ENCODE data around the gene RFC2. TPM values are rescaled to one million over a fixed set of nuclear protein-coding genes. Genes with fewer than 3 reads are reported as not detected.

Gene RFC2
- total RNA-seq = 18.4 and 22.0 TPM in 2 replicates

DNA sequence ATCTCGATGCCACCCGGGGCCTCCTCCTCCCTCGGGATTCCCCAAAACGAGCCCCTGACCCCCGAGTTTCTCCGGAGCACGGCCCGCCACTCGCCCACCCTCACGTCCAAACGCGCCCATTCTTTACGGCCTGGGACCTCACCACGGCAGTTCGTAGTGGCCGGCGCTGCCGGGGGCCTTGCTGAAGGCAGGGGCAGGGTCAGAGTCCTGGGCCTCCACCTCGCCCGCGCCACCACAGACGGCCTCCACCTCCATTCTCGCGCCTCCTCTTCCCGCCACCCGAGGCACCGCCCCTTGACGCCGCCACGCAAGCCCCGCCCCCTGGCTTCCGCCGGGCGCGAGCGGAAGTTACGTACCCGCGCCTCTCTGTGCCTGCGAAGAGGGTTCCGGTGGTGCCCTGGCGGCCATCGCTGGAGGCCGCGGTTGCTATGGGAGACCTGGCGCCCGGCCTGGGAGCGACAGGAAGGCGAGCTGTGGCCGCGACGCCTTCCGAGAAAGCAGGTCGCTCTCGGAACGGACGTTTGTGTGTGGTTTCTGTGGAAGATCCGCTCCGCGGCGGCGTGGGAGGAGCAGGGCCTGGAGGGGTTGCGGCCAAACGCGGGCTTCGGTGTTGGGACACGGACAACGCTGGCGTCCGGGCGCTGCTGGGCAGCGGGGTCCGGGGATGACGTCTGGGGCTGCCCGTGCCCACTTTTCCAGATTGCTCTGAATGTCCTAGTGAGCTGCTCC lies at the start of gene RFC2:
RFC2 (minus strand) TSS at position 271 of the 729 bp plus-strand sequence; CDS start at position 255, 16 bp downstream.
- TF ChIP-seq, protein P1, sequence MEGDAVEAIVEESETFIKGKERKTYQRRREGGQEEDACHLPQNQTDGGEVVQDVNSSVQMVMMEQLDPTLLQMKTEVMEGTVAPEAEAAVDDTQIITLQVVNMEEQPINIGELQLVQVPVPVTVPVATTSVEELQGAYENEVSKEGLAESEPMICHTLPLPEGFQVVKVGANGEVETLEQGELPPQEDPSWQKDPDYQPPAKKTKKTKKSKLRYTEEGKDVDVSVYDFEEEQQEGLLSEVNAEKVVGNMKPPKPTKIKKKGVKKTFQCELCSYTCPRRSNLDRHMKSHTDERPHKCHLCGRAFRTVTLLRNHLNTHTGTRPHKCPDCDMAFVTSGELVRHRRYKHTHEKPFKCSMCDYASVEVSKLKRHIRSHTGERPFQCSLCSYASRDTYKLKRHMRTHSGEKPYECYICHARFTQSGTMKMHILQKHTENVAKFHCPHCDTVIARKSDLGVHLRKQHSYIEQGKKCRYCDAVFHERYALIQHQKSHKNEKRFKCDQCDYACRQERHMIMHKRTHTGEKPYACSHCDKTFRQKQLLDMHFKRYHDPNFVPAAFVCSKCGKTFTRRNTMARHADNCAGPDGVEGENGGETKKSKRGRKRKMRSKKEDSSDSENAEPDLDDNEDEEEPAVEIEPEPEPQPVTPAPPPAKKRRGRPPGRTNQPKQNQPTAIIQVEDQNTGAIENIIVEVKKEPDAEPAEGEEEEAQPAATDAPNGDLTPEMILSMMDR (IDR thresholded peaks at IDR 0.05; ENCODE audit: insufficient read depth, low read depth, low read length) = peak; percentile 18
- H3K4me3 ChIP-seq (ENCODE audit: low read depth, low read length) = peak within 1 kb of the TSS; percentile 95
- peak; percentile 97 for DNase-seq (ENCODE audit: low read depth)

DNA sequence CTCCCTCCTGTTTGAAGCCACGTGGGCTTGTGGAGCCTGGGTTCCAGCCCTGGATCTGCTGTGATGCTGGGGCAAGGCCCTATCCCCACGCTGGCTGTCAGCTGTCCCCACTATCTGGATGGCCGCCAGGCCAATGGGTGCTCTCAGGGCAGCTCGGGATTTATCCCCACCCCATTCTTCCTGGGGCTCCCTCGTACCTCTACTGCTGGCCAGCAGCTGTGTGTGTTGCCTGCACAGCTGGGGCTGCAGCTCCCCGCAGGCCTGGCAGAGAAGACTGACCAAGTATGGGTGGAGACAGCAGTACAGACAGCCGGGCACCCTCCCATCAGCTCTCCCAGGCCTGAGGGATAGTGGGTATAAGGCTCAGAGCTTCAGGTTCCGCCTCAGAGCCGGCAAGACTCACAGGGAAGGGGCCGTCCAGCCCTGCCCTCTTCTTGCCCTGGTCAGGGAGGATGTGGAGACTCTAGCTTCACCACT lies 48.6 kb upstream of the RFC2 start:
- TF ChIP-seq, protein P1 (IDR thresholded peaks at IDR 0.05; ENCODE audit: insufficient read depth, low read depth, low read length) = no peak
- DNase-seq (ENCODE audit: low read depth) = no peak
- H3K4me3 ChIP-seq (ENCODE audit: low read depth, low read length) = no peak overlapping the region

DNA sequence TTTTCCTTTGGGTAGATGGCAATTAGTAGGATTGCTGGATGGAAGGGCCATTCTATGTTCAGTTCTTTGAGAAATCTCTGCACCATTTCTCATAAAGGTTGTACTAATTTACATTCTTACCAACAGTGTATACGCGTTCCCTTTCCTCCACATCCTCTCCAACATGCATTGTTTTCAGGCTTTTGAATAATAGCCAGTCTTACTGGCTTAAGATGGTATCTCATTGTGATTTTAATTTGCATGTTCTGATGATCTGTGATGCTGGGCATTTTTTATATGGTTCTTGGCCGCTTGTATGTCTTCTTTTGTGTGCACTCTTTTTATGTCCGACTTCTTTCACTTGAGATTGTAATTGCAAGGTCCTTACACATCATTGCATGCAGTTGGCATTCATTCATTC lies 46.7 kb upstream of the RFC2 start:
- TF ChIP-seq, protein P1 (IDR thresholded peaks at IDR 0.05; ENCODE audit: insufficient read depth, low read depth, low read length) = no peak
- DNase-seq (ENCODE audit: low read depth) = no peak
- H3K4me3 ChIP-seq (ENCODE audit: low read depth, low read length) = no peak overlapping the region

DNA sequence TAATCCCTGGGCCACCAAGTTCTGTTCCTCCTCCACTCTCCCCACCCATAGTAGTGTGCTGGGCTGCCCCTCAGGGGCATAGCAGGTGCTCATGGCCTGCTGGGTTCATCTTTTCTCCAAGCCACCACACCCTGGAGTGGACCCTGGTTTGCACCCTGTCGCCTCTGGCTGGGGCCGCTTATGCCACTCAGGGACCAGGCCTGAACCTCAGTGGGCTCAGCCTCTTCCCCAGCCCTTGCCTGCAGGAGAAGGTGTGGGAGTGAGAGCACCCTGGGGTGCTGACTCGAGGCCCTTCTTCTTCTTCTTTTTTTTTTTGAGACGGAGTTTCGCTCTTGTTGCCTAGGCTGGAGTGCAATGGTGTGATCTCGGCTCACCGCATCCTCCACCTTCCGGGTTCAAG lies 45.2 kb upstream of the RFC2 start:
- H3K4me3 ChIP-seq (ENCODE audit: low read depth, low read length) = no peak overlapping the region
- DNase-seq (ENCODE audit: low read depth) = no peak
- TF ChIP-seq, protein P1 (IDR thresholded peaks at IDR 0.05; ENCODE audit: insufficient read depth, low read depth, low read length) = no peak

DNA sequence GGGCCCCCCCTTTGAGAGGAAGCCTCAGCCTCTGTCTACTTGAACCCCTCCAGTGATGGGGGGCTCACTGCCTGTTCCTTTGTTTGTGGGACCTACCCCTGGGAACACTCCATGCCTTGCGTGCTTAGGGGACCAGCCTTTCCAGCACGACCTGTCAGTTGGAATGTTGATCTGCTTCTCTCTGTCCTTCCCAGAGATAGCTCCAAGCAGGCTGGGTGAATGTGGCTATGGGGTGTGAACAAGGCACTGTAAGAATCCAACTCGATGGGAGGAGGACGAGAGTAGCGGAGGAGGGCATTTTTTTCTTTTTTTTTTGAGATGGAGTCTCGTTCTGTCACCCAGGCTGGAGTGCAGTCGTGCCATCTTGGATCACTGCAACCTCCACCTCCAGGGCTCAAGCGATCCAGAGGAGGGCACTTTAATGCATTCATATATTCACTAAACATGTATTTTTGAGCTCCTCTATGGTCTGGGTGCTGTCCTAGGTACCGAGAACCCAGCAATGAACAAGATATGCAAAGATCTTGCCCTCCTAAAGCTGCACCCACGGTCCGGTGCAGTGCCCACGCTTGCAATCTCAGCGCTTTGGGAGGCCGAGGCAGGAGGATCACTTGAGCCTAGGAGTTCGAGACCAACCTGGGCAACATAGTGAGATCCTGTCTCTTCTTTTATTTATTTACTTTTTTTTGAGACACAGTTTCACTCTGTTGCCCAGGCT lies 43.5 kb upstream of the RFC2 start:
- TF ChIP-seq, protein P1 (IDR thresholded peaks at IDR 0.05; ENCODE audit: insufficient read depth, low read depth, low read length) = no peak
- no peak overlapping the region for H3K4me3 ChIP-seq (ENCODE audit: low read depth, low read length)
- DNase-seq (ENCODE audit: low read depth) = no peak

DNA sequence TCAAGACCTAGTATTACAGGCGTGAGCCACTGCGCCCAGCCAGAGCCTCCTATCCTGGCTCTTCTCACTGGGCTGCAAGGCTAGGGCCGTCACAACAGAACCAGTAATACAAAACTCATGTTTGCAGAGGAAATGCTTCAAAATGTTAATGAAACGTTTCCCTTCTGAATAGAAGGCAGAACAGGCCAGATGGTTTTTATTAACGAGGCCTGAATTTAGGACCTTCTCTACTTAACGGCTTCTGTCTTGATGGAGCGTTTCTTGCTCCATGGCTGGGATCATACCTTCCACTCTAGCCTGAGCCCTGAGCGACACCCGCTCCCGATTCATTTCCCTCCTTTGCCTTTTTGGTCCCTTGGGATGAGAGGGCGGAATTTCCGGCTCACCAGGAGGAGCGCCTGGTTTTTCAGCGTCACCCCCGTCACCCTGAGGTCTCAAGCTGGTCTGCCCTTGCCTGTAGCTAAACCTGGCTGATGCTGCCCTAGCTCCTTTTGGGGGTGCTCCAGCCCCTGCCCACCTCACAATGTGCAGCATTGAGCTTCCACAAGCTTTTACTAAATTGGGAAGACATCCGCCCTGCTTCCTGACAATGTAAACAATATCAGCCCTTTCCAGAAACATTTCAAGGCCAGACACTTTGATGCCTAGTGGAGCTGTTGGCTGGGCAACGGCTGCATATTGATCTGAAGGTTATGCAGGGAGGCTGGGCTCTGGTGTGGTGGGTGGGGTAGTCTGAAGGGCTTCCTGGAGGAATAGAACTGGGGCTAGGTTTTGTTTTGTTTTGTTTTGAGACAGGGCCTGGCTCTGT lies 40.2 kb upstream of the RFC2 start:
- TF ChIP-seq, protein P1 (IDR thresholded peaks at IDR 0.05; ENCODE audit: insufficient read depth, low read depth, low read length) = no peak
- peak; percentile 78 for DNase-seq (ENCODE audit: low read depth)
- no peak overlapping the region for H3K4me3 ChIP-seq (ENCODE audit: low read depth, low read length)

Measured in fibroblast of villous mesenchyme (primary cell).